ENCODE measurements around the gene SLC43A2. TPM values are rescaled to one million over a fixed set of nuclear protein-coding genes. Genes with fewer than 3 reads are reported as not detected.

Gene SLC43A2
- total RNA-seq, 2 donors from 2014 or later = 3.6 to 9.8 TPM

- H3K9me3 ChIP-seq = no peaks in the 10 kb centered on the region
- H3K27me3 ChIP-seq = no peaks in the 10 kb centered on the region
- no peak overlapping the region for H3K4me3 ChIP-seq
- H3K4me1 ChIP-seq = no peaks in the 10 kb centered on the region
- no peak overlapping the region for H3K27ac ChIP-seq
- no peak for DNase-seq (ENCODE audit: low spot score)
- no peaks in the 10 kb centered on the region for H3K36me3 ChIP-seq
- TF ChIP-seq, protein P1, sequence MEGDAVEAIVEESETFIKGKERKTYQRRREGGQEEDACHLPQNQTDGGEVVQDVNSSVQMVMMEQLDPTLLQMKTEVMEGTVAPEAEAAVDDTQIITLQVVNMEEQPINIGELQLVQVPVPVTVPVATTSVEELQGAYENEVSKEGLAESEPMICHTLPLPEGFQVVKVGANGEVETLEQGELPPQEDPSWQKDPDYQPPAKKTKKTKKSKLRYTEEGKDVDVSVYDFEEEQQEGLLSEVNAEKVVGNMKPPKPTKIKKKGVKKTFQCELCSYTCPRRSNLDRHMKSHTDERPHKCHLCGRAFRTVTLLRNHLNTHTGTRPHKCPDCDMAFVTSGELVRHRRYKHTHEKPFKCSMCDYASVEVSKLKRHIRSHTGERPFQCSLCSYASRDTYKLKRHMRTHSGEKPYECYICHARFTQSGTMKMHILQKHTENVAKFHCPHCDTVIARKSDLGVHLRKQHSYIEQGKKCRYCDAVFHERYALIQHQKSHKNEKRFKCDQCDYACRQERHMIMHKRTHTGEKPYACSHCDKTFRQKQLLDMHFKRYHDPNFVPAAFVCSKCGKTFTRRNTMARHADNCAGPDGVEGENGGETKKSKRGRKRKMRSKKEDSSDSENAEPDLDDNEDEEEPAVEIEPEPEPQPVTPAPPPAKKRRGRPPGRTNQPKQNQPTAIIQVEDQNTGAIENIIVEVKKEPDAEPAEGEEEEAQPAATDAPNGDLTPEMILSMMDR (IDR thresholded peaks at IDR 0.05) = no peak
Observed at GRCh38 chr17:1584167-1584566, 44.5 kb downstream of the SLC43A2 start.

GRCh38 chr17:1583556-1583955 is 45.1 kb downstream of the SLC43A2 start:
- DNase-seq (ENCODE audit: low spot score) = no peak
- Histone ChIP-seq H3K9me3 (no peaks in the 10 kb centered on the region), H3K27ac (no peak overlapping the region), H3K27me3 (no peaks in the 10 kb centered on the region), H3K36me3 (no peaks in the 10 kb centered on the region), H3K4me3 (no peak overlapping the region), H3K4me1 (no peaks in the 10 kb centered on the region)
- TF ChIP-seq, protein P1 (IDR thresholded peaks at IDR 0.05) = no peak

DNA sequence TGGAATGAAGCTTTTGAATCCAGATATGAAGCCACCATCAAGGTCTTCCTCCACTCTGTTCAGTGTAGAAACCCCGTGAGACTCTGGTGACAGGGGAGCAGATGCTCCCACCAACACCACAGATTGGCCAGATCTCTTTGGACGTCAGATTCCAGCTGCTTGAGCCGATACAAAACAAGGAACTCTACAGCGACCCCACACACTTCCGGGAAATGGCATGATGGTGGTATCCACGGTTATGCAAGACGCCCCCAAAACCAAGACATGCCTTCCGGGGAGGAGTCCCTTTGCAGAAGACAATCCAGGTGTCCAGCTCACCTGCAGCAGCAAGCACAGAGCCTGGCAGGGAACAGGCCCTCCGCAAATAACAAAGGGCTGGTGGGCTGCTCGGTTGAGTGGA is 46.3 kb downstream of the SLC43A2 start:
- no peaks in the 10 kb centered on the region for H3K27me3 ChIP-seq
- DNase-seq (ENCODE audit: low spot score) = no peak
- no peaks in the 10 kb centered on the region for H3K9me3 ChIP-seq
- no peak overlapping the region for H3K27ac ChIP-seq
- TF ChIP-seq, protein P1 (IDR thresholded peaks at IDR 0.05) = no peak
- peaks cover 0 to 9% of the 10 kb centered on the region in 2 donors for H3K4me1 ChIP-seq
- no peaks in the 10 kb centered on the region for H3K36me3 ChIP-seq
- H3K4me3 ChIP-seq = no peak overlapping the region

DNA sequence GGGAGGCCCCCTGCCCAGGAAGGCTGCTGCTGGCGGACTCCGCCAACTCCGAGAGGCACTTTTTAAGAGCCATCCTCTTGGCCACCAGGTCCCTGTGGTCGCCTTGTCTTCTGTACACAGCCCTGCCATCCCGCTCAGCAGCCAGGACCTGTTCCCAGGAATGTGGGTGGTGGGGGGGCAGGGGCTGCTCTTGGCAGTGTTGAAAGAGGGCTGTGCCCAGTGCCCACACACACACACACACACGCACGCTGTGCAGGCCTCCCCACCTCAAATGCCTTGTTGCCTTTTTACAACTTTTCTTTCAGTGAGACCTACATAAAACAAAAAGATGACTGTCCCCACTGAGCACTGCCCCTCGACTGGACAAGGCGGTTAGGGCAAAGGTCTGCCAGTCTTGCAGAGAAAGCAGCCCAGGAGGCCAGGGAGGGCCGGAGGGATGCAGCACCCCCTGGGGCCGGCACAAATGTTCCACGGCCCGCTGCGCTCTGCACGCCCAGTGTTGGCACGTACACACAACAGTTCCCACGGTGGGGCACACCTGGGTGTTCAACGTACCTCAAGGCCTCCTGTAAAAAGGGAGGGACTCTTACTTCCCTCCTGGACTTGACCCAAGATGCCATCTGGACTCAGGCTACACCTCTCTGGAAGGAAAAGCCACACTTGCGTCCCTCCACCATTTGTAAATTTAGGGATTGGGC is 47.5 kb downstream of the SLC43A2 start:
- Histone ChIP-seq H3K27me3 (no peaks in the 10 kb centered on the region), H3K27ac (no peak overlapping the region), H3K4me1 (peaks cover 0 to 19% of the 10 kb centered on the region in 2 donors), H3K4me3 (no peak overlapping the region), H3K9me3 (no peaks in the 10 kb centered on the region), H3K36me3 (no peaks in the 10 kb centered on the region)
- TF ChIP-seq, protein P1 (IDR thresholded peaks at IDR 0.05) = no peak
- no peak for DNase-seq (ENCODE audit: low spot score)

GRCh38 chr17:1578029-1578428 is 50.6 kb downstream of the SLC43A2 start:
- Histone ChIP-seq H3K4me3 (no peak overlapping the region), H3K9me3 (no peaks in the 10 kb centered on the region), H3K27me3 (no peaks in the 10 kb centered on the region), H3K27ac (peak overlapping the region; percentile 84), H3K36me3 (no peaks in the 10 kb centered on the region), H3K4me1 (peaks cover 0 to 39% of the 10 kb centered on the region in 2 donors)
- DNase-seq (ENCODE audit: low spot score) = no peak
- TF ChIP-seq, protein P1 (IDR thresholded peaks at IDR 0.05) = no peak

GRCh38 chr17:1577583-1578013 is 51.0 kb downstream of the SLC43A2 start:
- H3K27ac ChIP-seq = peak overlapping the region; percentile 84
- no peaks in the 10 kb centered on the region for H3K9me3 ChIP-seq
- no peaks in the 10 kb centered on the region for H3K27me3 ChIP-seq
- DNase-seq (ENCODE audit: low spot score) = no peak
- H3K4me3 ChIP-seq = no peak overlapping the region
- H3K4me1 ChIP-seq = peaks cover 0 to 39% of the 10 kb centered on the region in 2 donors
- no peaks in the 10 kb centered on the region for H3K36me3 ChIP-seq
- TF ChIP-seq, protein P1 (IDR thresholded peaks at IDR 0.05) = no peak

Measured in right atrium auricular region (tissue), 2 donors.